ENCODE data around the gene YY2.
"Not testable (repeated sequence)": the region's sequence is repeated elsewhere in the genome, so short reads cannot be mapped to it uniquely, and the experiment has no call there.

YY2 gene

GRCh38 chrX:21855937-21856415, at the start of gene YY2:
YY2 (plus strand) TSS chrX:21855987; CDS start chrX:21856485, 498 bp downstream.
- no peak for DNase-seq

- no peak for DNase-seq
Observed at GRCh38 chrX:21806691-21807090, 49.1 kb upstream of the YY2 start.

- DNase-seq, result no peak
Observed at GRCh38 chrX:21811832-21812231, 44.0 kb upstream of the YY2 start.

- no peak for DNase-seq
Observed at GRCh38 chrX:21812628-21813027, 43.2 kb upstream of the YY2 start.

GRCh38 chrX:21813612-21814368, 42.0 kb upstream of the YY2 start:
- no peak for DNase-seq

GRCh38 chrX:21816136-21816535, 39.7 kb upstream of the YY2 start:
- no peak for DNase-seq

GRCh38 chrX:21820170-21820569, 35.6 kb upstream of the YY2 start:
- DNase-seq, result not testable (repeated sequence)

GRCh38 chrX:21821875-21822274, 33.9 kb upstream of the YY2 start:
- DNase-seq, result no peak

GRCh38 chrX:21831496-21831895, 24.3 kb upstream of the YY2 start:
- no peak for DNase-seq

- DNase-seq, result no peak
Observed at GRCh38 chrX:21837056-21837455, 18.7 kb upstream of the YY2 start.

GRCh38 chrX:21838937-21839333, 16.9 kb upstream of the YY2 start:
- no peak for DNase-seq

GRCh38 chrX:21839334-21840192, 16.2 kb upstream of the YY2 start, which contains the start of gene MBTPS2:
MBTPS2 (plus strand) TSS chrX:21839617; CDS start chrX:21839735, 118 bp downstream.
- peak; percentile 91 for DNase-seq

GRCh38 chrX:21840193-21840545, 15.6 kb upstream of the YY2 start:
- peak; percentile 61 for DNase-seq

GRCh38 chrX:21843179-21843578, 12.6 kb upstream of the YY2 start:
- no peak for DNase-seq

GRCh38 chrX:21845096-21845495, 10.7 kb upstream of the YY2 start:
- DNase-seq, result no peak

- DNase-seq, result no peak
Observed at GRCh38 chrX:21847342-21847741, 8.4 kb upstream of the YY2 start.

- DNase-seq, result no peak
Observed at GRCh38 chrX:21853578-21853977, 2.2 kb upstream of the YY2 start.

GRCh38 chrX:21856504-21856903, 717 bp downstream of the YY2 start:
- DNase-seq, result no peak

GRCh38 chrX:21863241-21863640, 7.5 kb downstream of the YY2 start:
- DNase-seq, result no peak

GRCh38 chrX:21865436-21865835, 9.6 kb downstream of the YY2 start:
- DNase-seq, result no peak

GRCh38 chrX:21870494-21870893, 14.7 kb downstream of the YY2 start:
- no peak for DNase-seq

GRCh38 chrX:21873063-21873775, 17.4 kb downstream of the YY2 start:
- DNase-seq, result no peak

- not testable (repeated sequence) for DNase-seq
Observed at GRCh38 chrX:21874182-21874581, 18.4 kb downstream of the YY2 start.
